Stimulated activated naive CD4-positive, alpha-beta T cell (primary cell): Measurements from ENCODE around the gene METTL24.
"Not testable (repeated sequence)": the region's sequence is repeated elsewhere in the genome, so short reads cannot be mapped to it uniquely, and the experiment has no call there.

Experiments used
- DNase-seq, 6 experiments: peaks; one replicate each; lab custom pipeline; 2025; lab: John Stamatoyannopoulos, UW

Gene METTL24

DNA sequence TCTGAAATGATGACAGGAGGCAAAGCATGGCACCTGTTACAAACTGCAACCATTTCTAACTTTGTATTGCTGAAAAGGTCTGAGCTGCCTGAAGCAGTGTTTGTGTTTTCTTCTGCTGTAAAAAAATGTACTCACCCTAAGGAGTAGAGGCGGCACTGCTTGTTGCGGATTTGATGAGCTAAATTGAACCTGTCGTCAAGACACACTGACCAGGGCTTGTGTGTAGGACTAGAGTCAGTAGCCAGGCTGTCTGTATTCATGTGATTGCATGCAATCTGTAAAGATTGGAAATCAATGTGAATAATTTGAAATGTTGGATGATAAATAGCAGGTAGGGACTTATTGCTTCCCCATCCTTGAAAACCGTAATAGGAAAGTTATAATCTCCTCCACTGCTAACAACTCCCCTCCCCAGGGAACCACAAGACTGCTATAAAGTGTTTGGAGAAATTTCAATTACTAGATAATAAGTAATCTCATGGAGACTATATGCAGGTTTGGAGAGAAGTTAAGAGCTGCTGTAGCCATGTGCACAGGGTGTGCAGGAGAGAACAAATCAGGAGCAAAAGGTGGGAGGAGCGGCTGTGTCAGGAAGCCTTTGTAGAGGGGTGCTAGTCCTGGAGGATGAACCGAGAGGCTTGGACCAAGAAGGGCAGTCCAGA is 42.8 kb downstream of the METTL24 start:
- DNase-seq = no peak

DNA sequence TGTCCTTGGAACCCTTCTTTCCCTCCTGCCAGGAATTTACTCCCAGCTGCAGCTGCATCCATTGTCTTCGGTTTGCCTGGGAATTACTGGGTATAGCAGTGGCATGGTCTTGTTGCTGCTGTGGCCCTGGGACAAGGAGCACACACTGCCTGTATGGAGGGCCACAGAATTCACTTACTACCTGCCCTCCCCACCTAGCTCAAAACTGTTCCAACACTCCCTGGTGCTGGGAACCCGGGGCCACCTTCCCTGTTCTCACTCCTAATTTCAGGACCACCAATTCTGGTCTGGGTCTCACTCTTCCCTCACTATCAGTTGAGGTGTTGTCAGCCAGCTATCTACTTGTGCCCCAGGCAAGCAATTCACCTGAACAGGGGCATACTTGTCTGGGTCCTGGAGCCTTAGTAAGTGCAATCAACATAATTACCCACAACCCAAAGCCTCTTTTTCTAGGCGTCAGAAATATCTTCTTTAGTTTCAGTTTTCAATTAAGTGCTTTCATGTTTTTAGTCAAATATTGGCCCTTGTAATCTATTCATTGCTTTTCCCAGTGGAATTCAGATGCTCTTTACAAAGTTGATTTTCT is 47.2 kb downstream of the METTL24 start:
- DNase-seq = no peak

DNA sequence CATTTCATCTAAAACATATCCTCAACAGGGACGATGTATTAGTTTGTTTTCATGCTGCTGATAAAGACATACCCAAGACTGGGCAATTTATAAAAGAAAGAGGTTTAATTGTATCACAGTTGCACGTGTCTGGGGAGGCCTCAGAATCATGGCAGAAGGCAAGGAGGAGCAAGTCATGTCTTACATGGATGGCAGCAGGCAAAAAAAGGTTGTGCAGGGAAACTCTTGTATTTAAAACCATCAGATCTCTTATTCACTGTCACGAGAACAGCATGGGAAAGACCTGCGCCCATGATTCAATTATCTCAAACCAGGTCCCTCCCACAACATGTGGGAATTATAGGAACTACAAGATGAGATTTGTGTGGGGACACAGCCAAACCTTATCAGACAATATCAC is 48.7 kb downstream of the METTL24 start:
- not testable (repeated sequence) for DNase-seq

DNA sequence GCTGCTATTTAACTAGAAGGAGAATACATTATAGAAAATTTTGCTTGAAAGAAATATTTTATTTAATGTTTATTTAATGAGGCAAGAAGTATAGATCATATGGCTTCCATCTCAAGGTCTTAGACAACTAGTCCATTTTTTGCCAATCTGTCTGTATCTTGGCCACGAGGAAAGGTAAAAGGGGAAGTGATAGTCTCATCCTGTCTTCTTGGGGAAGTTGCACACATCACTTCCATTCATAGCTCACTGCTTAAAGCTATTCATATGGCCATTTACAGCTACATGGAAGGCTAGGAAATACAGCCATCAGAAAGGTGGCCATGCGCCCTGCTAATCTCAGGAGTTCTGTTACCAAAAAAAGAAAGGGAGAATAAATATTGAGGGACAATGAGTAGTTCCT is 50.8 kb downstream of the METTL24 start:
- DNase-seq = no peak

GRCh38 chr6:110305832-110306231 is 52.3 kb downstream of the METTL24 start:
- not testable (repeated sequence) for DNase-seq

- not testable (repeated sequence) for DNase-seq
These were observed 54.5 kb downstream of the METTL24 start for GRCh38 chr6:110303692-110304091.

DNA sequence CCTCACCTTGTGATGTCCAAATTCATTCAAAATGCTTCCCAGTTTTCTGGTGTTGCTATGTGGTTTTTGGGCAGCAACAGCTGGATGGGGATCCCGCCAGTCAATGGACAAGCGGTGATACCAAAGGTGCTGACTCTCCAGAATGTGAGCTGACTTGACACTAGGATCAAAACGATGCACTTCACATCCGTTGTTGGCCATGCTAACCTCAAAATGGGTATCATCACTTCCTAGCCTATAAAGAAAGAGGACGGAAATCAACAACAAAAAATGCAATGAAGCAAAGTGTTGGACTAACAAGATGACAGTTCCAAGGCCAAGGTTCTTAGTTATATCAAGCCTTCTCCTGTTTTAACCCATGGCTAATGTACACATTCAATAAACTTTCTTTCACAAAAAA is 59.2 kb downstream of the METTL24 start:
- no peak for DNase-seq

DNA sequence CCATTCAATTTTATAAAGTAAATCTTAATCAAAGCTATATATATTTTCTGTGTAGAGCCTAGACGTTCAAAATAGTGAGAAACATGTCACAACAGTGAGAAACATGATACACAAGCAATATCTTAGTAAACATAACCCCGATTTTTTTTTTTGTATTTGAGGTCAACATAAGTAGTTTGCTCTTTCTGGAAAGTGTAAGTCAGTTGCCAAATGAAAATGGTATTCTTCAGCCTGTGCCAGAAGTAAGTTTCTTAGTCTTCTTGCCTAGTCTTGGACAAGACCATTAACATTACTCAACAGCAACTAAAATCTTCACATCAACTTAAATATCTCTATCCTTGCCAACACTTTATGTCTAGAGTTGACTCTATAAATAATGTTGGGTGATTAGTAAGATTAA is 59.7 kb downstream of the METTL24 start:
- DNase-seq = no peak

DNA sequence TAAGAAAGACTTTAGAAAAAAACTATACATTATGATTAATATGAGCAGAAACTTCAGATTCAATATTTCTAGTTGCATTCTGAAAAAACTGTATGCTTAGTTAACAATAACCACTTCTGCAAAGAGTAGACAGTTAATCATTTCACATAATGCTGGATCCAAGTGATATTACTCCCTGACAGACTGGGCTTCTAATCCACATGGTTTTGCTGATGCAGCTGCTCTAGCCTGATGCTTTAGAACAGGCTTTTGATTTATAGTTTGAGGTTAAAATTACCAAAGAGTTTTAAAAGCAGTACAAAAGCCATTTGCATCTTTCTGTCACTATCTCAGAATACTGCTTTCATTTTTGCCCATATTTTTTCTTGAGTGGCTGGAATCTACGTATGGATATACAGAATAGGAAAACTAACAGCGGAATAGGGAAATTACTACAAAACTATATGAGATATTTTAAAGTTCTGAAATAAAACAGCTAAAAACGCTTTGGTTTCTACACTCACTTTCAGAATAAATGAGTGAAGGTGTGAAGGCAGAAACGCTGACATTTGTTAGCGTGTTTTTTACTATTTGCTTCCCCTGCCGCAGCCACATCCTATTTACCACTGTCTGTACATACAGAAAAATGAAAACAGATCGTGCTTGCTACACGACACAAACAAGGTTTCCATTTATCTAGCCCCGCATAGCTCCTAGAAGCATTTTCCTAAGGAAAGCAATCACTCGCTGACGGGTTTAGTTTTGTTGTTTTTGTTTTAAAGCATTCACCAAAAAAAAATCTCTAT is 61.7 kb downstream of the METTL24 start:
- no peak for DNase-seq

DNA sequence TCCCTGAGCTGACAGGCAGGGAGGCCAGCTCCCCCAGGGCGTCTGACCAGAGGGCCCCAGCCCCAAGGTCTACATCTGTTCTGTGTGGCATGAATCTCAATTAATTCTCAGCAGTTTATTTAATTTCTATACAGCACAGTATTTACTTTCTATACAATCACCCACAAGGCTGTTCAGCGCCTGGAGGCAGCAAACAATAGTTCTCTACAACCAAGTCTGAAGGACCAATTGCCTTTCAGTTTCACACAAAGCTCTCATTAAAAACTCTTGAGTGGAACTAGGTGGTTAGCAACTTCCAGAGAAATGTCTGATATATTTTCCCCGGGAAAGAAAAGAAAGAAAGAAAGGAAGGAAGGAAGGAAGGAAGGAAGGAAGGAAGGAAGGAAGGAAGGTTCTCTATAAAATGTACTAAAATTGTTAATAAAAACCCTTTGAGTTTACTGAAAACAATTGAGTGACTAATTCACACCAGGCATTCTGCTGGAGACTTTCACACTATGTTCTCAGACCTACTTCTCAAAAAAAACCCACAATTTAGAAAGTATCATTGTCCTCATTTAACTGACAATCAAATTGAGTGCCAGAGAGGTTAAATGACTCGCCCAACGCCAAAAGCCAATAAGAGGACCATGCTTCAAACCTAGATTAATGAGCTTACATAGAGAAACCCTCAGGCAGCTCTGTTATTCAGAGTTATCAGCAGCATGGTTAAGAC is 62.5 kb downstream of the METTL24 start:
- no peak for DNase-seq

- no peak for DNase-seq
These were observed 70.4 kb downstream of the METTL24 start for GRCh38 chr6:110287462-110288341.

DNA sequence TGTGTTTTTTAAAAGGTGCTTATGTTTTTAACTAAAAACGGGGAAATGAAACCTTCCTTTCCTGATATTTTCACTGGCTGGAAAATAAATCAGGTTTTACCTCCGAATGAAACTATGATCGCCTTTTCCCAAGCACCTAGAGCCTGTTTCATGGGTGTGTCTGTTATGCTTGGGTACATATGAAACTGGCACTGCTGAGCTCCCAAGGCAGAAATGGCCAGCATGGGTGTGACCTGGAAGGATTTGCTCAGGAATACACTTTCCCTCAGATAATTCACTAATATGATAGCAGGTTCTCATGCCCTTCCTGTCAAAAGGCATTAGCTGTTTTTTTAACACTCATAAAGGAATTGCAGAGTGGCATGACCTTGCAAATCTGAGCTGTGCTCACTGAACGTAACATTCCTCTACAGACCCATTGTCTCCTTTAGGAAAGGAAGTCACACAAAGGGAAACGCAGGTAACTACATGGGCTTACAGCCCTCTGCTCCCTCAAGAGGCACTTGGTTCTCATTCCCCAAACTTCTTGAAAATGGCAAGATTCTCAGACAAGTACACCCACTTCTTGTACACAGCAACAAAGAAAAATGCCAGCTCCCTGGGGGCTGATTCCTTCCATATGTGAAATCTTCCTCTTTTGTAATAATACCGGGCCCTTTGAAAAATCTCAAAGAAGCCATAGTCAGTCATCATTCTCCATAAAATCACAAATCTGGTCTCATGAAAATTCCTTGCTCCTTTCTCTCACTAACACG is 72.7 kb downstream of the METTL24 start:
- DNase-seq = no peak

DNA sequence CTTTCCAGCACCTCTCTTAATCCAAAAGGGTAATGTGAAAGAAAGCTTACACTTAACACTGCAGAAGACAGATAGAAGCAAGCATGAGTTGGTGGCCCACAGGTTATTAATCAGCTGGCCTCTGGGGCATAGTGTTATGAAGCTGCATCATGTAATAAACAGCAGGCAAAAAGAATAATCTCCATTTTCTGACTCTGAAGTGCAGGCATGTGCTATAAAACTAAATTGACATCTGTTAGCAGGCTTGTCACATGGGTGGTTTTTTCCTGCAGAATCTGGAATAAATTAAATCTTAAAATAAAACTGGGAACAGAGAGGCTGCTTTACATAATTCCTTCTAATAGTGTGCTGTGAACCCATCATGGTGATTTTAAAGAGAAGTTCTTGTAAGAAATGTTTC is 73.3 kb downstream of the METTL24 start:
- DNase-seq = no peak

- no peak for DNase-seq
These were observed 74.5 kb downstream of the METTL24 start for GRCh38 chr6:110283657-110284056.

DNA sequence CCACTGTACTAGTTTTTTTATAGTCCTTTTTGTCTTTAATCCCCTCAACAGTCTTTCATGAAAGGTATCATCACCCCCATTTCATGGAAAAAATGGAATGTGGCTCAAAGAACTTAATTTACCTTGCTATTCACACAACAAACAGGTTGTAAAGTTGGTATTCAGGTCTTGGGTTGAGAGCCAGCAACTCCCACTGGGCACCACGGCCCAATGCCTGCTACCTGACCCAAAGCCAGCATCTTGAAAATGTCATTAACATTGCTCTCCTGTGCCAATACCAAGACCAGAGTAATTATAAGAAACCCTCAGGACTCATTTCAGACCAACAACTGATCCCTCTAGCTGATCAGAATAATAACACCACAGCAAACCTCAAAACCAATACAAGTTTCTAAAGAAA is 75.7 kb downstream of the METTL24 start:
- no peak for DNase-seq

GRCh38 chr6:110277100-110277665 is 81.0 kb downstream of the METTL24 start:
- DNase-seq = no peak

DNA sequence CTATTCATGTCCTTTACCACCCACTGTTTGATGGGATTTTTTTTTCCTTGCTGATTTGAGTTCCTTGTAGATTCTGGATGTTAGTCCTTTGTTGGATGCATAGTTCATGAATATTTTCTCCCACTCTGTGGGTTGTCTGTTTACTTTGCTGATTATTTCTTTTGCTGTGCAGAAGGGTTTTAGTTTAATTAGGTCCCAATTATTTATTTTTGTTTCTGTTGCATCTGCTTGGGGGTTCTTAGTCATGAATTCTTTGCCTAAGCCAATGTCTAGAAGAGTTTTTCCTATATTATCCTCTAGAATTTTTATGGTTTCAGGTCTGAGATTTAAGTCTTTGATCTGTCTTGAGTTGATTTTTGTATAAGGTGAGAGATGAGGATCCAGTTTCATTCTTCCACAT is 85.4 kb downstream of the METTL24 start:
- not testable (repeated sequence) for DNase-seq

GRCh38 chr6:110271732-110272022 is 86.5 kb downstream of the METTL24 start:
- no peak for DNase-seq

DNA sequence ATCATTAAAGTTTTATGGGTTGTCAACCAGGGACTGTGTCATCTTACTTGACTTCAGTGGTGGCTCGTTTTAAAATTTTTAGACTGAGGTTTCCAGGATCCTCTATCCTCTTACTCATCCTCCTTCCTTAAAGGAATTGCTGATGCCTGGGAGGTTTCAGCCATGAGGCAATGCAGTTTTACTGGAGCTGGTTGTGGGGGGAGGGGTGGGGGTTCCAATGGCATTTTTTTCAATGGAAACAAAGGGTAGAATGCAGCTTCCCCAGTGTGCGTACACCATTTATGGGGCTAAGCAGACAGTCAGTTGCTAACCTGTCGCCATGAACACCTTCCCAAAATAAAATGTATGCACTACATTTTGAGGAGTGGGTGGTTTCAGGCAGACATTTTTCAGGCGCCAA is 88.0 kb downstream of the METTL24 start:
- DNase-seq = no peak

DNA sequence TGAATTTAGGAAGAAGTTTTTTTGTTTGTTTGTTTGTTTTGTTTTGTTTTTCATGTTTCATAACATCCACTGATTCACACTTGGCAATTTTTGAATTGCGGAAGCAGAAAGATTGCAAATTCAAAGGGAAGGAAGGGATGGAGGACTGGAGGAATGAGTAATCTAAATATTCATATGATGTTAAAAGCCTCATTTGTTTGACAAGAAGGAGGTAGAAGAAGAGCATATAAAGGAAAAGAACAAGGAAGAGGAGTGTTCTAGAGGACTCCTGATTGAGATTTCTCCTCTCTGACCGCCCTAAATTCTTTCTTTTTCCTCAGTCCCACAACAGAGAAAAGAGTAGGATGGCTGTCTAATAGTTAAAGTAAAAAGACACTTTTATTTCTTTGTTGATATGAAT is 88.5 kb downstream of the METTL24 start:
- no peak for DNase-seq

DNA sequence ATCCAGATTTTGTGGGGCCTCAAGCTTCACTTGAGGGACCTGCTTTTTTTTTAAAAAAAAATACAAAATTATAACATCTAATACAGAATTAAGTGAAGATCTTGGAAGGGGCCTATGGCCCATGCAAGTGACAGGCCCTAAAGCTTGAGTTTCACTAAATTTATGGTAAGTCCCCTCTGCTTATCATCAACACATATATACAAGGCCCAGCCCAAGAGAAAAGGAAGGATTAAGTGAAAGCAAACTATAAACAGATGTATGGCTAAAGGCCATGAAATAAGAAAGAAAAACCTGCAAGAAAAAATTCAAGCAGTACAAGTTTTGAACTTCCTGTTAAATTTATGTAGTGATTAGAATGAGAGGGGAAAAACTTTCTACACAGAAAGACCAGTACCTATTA is 91.2 kb downstream of the METTL24 start:
- DNase-seq = no peak
